IMR-90 (cell line): ENCODE data around the gene FOXO1. TPM values are rescaled to one million over a fixed set of nuclear protein-coding genes. Genes with fewer than 3 reads are reported as not detected.

Source experiments
- ATAC-seq: fragments of 200-7000 bp; cut with Tn5 transposase; 2 replicates; pipeline ENCODE4 v1.9.1; 2020; ENCODE audit warnings: low read depth, mild to moderate bottlenecking, moderate library complexity
- BruUV-seq: library from RNA; stranded (reverse); fragments of 400-500 nt; replicated peaks from 2 replicates; lab custom pipeline; 2021; lab: Mats Ljungman, UMichigan
- CTCF ChIA-PET: fragments of 300-600 bp; formaldehyde crosslinking; extraction: SDS; loops from one replicate; lab custom pipeline; 2021; ENCODE audit warnings: antibody characterized with exemption; lab: Yijun Ruan, JAX
- POLR2A ChIA-PET: fragments of 300-600 bp; sonication (Branson Sonifier 250); formaldehyde crosslinking; loops from one replicate; lab custom pipeline; 2022; ENCODE audit warnings: antibody characterized with exemption; ENCODE audit not compliant: unreplicated experiment; lab: Charles Lee
- DNase-seq: peaks from one replicate; pipeline ENCODE4 v3.0.0; 2013
- H2AFZ ChIP-seq: replicated peaks from 2 replicates; pipeline ENCODE3; 2013; ENCODE audit warnings: low read length, mild to moderate bottlenecking; ENCODE audit not compliant: poor library complexity
- H2AK5ac ChIP-seq: 2 replicates; pipeline ENCODE4 v1.6.1; 2013; ENCODE audit warnings: low read depth, low read length, inconsistent platforms
- H2AK9ac ChIP-seq: replicated peaks from 2 replicates; pipeline ENCODE3; 2013; ENCODE audit warnings: mild to moderate bottlenecking, low read depth, low read length, moderate library complexity; ENCODE audit not compliant: poor library complexity
- H2BK120ac ChIP-seq: 2 replicates; pipeline ENCODE4 v1.6.1; 2013; ENCODE audit warnings: low read depth, low read length, inconsistent platforms
- H2BK15ac ChIP-seq: 3 replicates; pipeline ENCODE4 v1.6.1; 2013; ENCODE audit warnings: low read depth, low read length, inconsistent platforms
- H2BK20ac ChIP-seq: 2 replicates; pipeline ENCODE4 v1.6.1; 2013; ENCODE audit warnings: low read depth, mild to moderate bottlenecking, inconsistent platforms, low read length, moderate library complexity
- H2BK5ac ChIP-seq: 2 replicates; pipeline ENCODE4 v1.6.1; 2013; ENCODE audit warnings: mild to moderate bottlenecking, low read depth, low read length, inconsistent platforms; ENCODE audit not compliant: poor library complexity, severe bottlenecking
- H3K14ac ChIP-seq: replicated peaks from 2 replicates; pipeline ENCODE4 v1.6.1; 2013; ENCODE audit warnings: low read depth, low read length, inconsistent platforms
- H3K18ac ChIP-seq: 2 replicates; pipeline ENCODE4 v1.6.1; 2013; ENCODE audit warnings: low read depth, low read length, control low read depth
- H3K23ac ChIP-seq: 2 replicates; pipeline ENCODE4 v1.6.1; 2013; ENCODE audit warnings: low read depth, low read length, inconsistent platforms
- H3K27ac ChIP-seq: 2 replicates; pipeline ENCODE4 v1.5.1; 2013; ENCODE audit warnings: mild to moderate bottlenecking, control low read depth, low read length; ENCODE audit not compliant: insufficient read depth
- H3K27me3 ChIP-seq: 2 replicates; pipeline ENCODE4 v1.6.1; 2013; ENCODE audit warnings: low read length; ENCODE audit not compliant: control insufficient read depth, insufficient read depth
- H3K36me3 ChIP-seq: 2 replicates; pipeline ENCODE4 v1.6.1; 2013; ENCODE audit warnings: low read length, mixed read lengths; ENCODE audit not compliant: control insufficient read depth, insufficient read depth
- H3K4ac ChIP-seq: 2 replicates; pipeline ENCODE4 v1.6.1; 2013; ENCODE audit warnings: low read depth, low read length, inconsistent platforms
- H3K4me1 ChIP-seq: 2 replicates; pipeline ENCODE4 v1.6.1; 2013; ENCODE audit warnings: low read length, mixed read lengths; ENCODE audit not compliant: control insufficient read depth, insufficient read depth
- H3K4me2 ChIP-seq: 2 replicates; pipeline ENCODE4 v1.6.1; 2013; ENCODE audit warnings: low read depth, mild to moderate bottlenecking, control low read depth, low read length, moderate library complexity
- H3K4me3 ChIP-seq: 2 replicates; pipeline ENCODE4 v1.5.1; 2013; ENCODE audit warnings: low read depth, mild to moderate bottlenecking, control low read depth, low read length, moderate library complexity; ENCODE audit not compliant: insufficient read depth
- H3K56ac ChIP-seq: 2 replicates; pipeline ENCODE4 v1.6.1; 2013; ENCODE audit warnings: low read length, inconsistent platforms; ENCODE audit not compliant: insufficient read depth; ENCODE audit errors: extremely low read depth
- H3K79me1 ChIP-seq, 2 experiments: 2 replicates each; pipeline ENCODE4 v1.6.1; 2013; ENCODE audit warnings: low read length in 2 of 2, inconsistent platforms in 1 of 2, low read depth in 1 of 2
- H3K9ac ChIP-seq: 2 replicates; pipeline ENCODE4 v1.6.1; 2013; ENCODE audit warnings: low read depth, low read length, control low read depth
- H3K9me1 ChIP-seq: 2 replicates; pipeline ENCODE4 v1.6.1; 2013; ENCODE audit warnings: low read length, inconsistent platforms; ENCODE audit not compliant: insufficient read depth
- H3K9me3 ChIP-seq: 2 replicates; pipeline ENCODE4 v1.6.1; 2013; ENCODE audit warnings: low read length; ENCODE audit not compliant: control insufficient read depth, insufficient read depth
- H4K20me1 ChIP-seq: 2 replicates; pipeline ENCODE4 v1.6.1; 2013; ENCODE audit warnings: low read length, inconsistent platforms; ENCODE audit not compliant: insufficient read depth
- H4K5ac ChIP-seq: 2 replicates; pipeline ENCODE4 v1.6.1; 2013; ENCODE audit warnings: mild to moderate bottlenecking, low read depth, low read length, control low read depth
- H4K8ac ChIP-seq, 2 experiments: 2 replicates each; pipeline ENCODE4 v1.6.1; 2013; ENCODE audit warnings: low read depth in 2 of 2, low read length in 2 of 2, control low read depth in 1 of 2, inconsistent platforms in 1 of 2
- H4K91ac ChIP-seq: 2 replicates; pipeline ENCODE4 v1.6.1; 2013; ENCODE audit warnings: low read depth, low read length, inconsistent platforms; ENCODE audit not compliant: insufficient read depth
- CHD1 ChIP-seq: IDR thresholded peaks from 2 replicates; pipeline ENCODE4 v1.6.1; 2012; ENCODE audit warnings: low read depth, low read length, improper control_type of control experiment
- FOS ChIP-seq: fragments of 150-350 bp; IDR thresholded peaks from 2 replicates; pipeline ENCODE4 v1.6.1; 2016; ENCODE audit warnings: low read depth, low read length
- WGBS, 2 experiments: methylation state at CpG; one replicate each; pipeline versions ENCODE4 v1.1.5 to v1.1.7; 2013; ENCODE audit warnings: missing lambda C conversion rate in 2 of 2; ENCODE audit not compliant: insufficient read length in 1 of 2; ENCODE audit errors: extremely low coverage in 2 of 2; 5-methylcytosine and 5-hydroxymethylcytosine counted together
- dilution Hi-C: fragments of 300-500 bp; cut with HindIII; formaldehyde crosslinking; loops from one replicate; pipeline ENCODE4 v1.14.3; 2018; ENCODE audit warnings: low sequenced_read_pairs; ENCODE audit not compliant: unreplicated experiment
- in situ Hi-C: fragments of 300-500 bp; cut with MboI; formaldehyde crosslinking; loops from 3 replicates; pipeline ENCODE4 v1.14.3; 2019; ENCODE audit warnings: low sequenced_read_pairs, inconsistent platforms, mixed read lengths
- intact Hi-C: fragments of 100-400 bp; cut with micrococcal nuclease; formaldehyde crosslinking; loops from 2 replicates; pipeline ENCODE4 v1.10.0; 2022
- polyA plus RNA-seq, 3 experiments: library from polyadenylated mRNA; depleted of rRNA; stranded (reverse); fragments of >200 nt; gene quantifications; 2 replicates each; pipeline ENCODE4 v1.2.3, GENCODE V29; 2012; ENCODE audit warnings: low replicate concordance in 1 of 3
- total RNA-seq: library from RNA; depleted of rRNA; stranded (reverse); fragments of >200 nt; gene quantifications from 2 replicates; pipeline ENCODE4 v1.2.3, GENCODE V29; 2012

The FOXO1 gene
- total and polyA plus RNA-seq, 2 of the 4 experiments (the other 2 are of a cell fraction) = 0.12 to 0.18 TPM

GRCh38 chr13:40679480-40679985 lies 13.1 kb upstream of the FOXO1 start:
- 67% methylated on average over 2 of the region's 6 CpGs; no CpG with 5 or more reads in 1 of the 2 experiments for WGBS, 2 experiments
- POLR2A ChIA-PET = no interaction called here

More at GRCh38 chr13:40679480-40679985, 13.1 kb upstream of the FOXO1 start:
- Histone ChIP-seq H3K4me3 (no peak overlapping the region), H3K9me3 (no peaks in the 10 kb centered on the region), H3K56ac (no peak overlapping the region), H4K91ac (no peak overlapping the region), H3K27me3 (peaks cover 2% of the 10 kb centered on the region; the same call in 1 of the 2 replicates), H2BK5ac (no peak overlapping the region), H2AK5ac (no peak overlapping the region), H3K4me2 (no peak overlapping the region), H3K23ac (no peak overlapping the region), H3K36me3 (no peaks in the 10 kb centered on the region), H3K79me1 (no peaks in the 10 kb centered on the region), H3K14ac (no peak overlapping the region), H4K8ac (no peak overlapping the region), H3K4ac (no peak overlapping the region), H2BK20ac (no peak overlapping the region), H2AFZ (no peak overlapping the region), H3K9ac (no peak overlapping the region), H3K18ac (no peak overlapping the region), H2BK120ac (no peak overlapping the region), H3K27ac (no peak overlapping the region), H2BK15ac (no peak overlapping the region), H2AK9ac (no peak overlapping the region), H4K20me1 (no peaks in the 10 kb centered on the region), H4K5ac (no peak overlapping the region), H3K4me1 (no peaks in the 10 kb centered on the region), H3K9me1 (no peaks in the 10 kb centered on the region)
- dilution Hi-C loops = no loop called here
- intact Hi-C loops = no loop called here
- no peak for ATAC-seq
- no TSS peak for BruUV-seq
- in situ Hi-C loops = loop anchor here (25.0 kb wide), 1 partner anchor 992 kb away; no protein-coding TSS in a partner anchor
- TF ChIP-seq CHD1 (no peak), FOS (no peak)
- DNase-seq = no peak
- CTCF ChIA-PET = interaction anchor here (1.2 kb wide), 1 partner anchor 611 kb away, joined by 6 read pairs; no protein-coding TSS in a partner anchor
